SU-DHL-6 (cell line): ENCODE data around the gene FUT8.

ENCODE experiments used
- H2AFZ ChIP-seq: fragments of 200-600 bp; sonication (generic); 2 replicates; pipeline ENCODE4 v1.6.1; 2014; ENCODE audit warnings: low read depth, mild to moderate bottlenecking, moderate library complexity, mixed read lengths, antibody characterized with exemption, low read length; ENCODE audit not compliant: severe bottlenecking
- H3F3A ChIP-seq: fragments of 200-600 bp; shearing (Covaris generic); 2 replicates; pipeline ENCODE4 v1.6.0; 2016; ENCODE audit warnings: antibody characterized with exemption, mild to moderate bottlenecking; ENCODE audit not compliant: insufficient read depth
- H3K27ac ChIP-seq: fragments of 200-600 bp; sonication (generic); 2 replicates; pipeline ENCODE4 v1.5.1; 2016; ENCODE audit warnings: low read depth, mild to moderate bottlenecking, low read length, moderate library complexity, mixed read lengths
- H3K27me3 ChIP-seq: fragments of 200-600 bp; sonication (generic), shearing (Covaris generic); 2 replicates; pipeline ENCODE4 v1.6.0; 2014; ENCODE audit warnings: mild to moderate bottlenecking, low read length
- H3K36me3 ChIP-seq: fragments of 200-600 bp; sonication (generic); 2 replicates; pipeline ENCODE4 v1.6.1; 2014; ENCODE audit warnings: mild to moderate bottlenecking, low read length, mixed read lengths
- H3K4me2 ChIP-seq: fragments of 300-600, 200-600 bp; shearing (Covaris generic), sonication (generic); 2 replicates; pipeline ENCODE4 v1.6.0; 2014; ENCODE audit warnings: low read length, low read depth, mild to moderate bottlenecking; ENCODE audit not compliant: poor library complexity, severe bottlenecking
- H3K4me3 ChIP-seq: fragments of 200-600 bp; sonication (generic); 2 replicates; pipeline ENCODE4 v1.5.1; 2014; ENCODE audit warnings: antibody characterized with exemption, low read length, mild to moderate bottlenecking, mixed read lengths; ENCODE audit not compliant: insufficient read depth, poor library complexity, severe bottlenecking
- H3K79me2 ChIP-seq: fragments of 200-600 bp; sonication (generic); 2 replicates; pipeline ENCODE4 v1.6.1; 2014; ENCODE audit warnings: mild to moderate bottlenecking, low read length, moderate library complexity; ENCODE audit not compliant: insufficient read depth
- H3K9ac ChIP-seq: fragments of 200-600 bp; sonication (generic); 2 replicates; pipeline ENCODE4 v1.7.0; 2014; ENCODE audit warnings: mild to moderate bottlenecking, low read length
- H3K9me2 ChIP-seq: fragments of 200-600 bp; sonication (generic); replicated peaks from 2 replicates; pipeline ENCODE4 v1.6.1; 2014; ENCODE audit warnings: low read length; ENCODE audit not compliant: insufficient read depth
- H3K9me3 ChIP-seq: fragments of 200-600 bp; sonication (generic); 2 replicates; pipeline ENCODE4 v1.6.1; 2014; ENCODE audit warnings: low read length, mixed read lengths; ENCODE audit not compliant: insufficient read depth
- H4K20me1 ChIP-seq: fragments of 200-600 bp; sonication (generic); 2 replicates; pipeline ENCODE4 v1.6.1; 2014; ENCODE audit warnings: low read depth, mild to moderate bottlenecking, antibody characterized with exemption, low read length, moderate library complexity, mixed read lengths
- EZH2phosphoT487 ChIP-seq: fragments of 200-600 bp; sonication (generic), shearing (Covaris generic); conservative IDR thresholded peaks from 2 replicates; pipeline ENCODE4 v1.6.1; 2018; ENCODE audit warnings: mild to moderate bottlenecking, antibody characterized with exemption, low read length, moderate library complexity, mixed read lengths
- TF ChIP-seq, protein P1 (sequence below): fragments of 200-600 bp; sonication (generic); IDR thresholded peaks from one replicate; pipeline ENCODE4 v1.5.1; 2017; ENCODE audit warnings: antibody characterized with exemption, mild to moderate bottlenecking, low read length, moderate library complexity; ENCODE audit not compliant: insufficient read depth, poor library complexity, severe bottlenecking

The FUT8 gene

GRCh38 chr14:65476942-65477318 lies 64.4 kb downstream of the FUT8 start:
- peaks cover 10% of the 10 kb centered on the region; the same call in 1 of the 2 replicates for H4K20me1 ChIP-seq
- no peaks in the 10 kb centered on the region for H3K9me2 ChIP-seq
- H3K36me3 ChIP-seq, result 0 out of 2 replicates have a peak, but pooled peaks cover 8% of the 10 kb centered on the region
- H3K4me2 ChIP-seq, result no peak overlapping the region
- no peak overlapping the region for H3K4me3 ChIP-seq
- TF ChIP-seq, protein P1, sequence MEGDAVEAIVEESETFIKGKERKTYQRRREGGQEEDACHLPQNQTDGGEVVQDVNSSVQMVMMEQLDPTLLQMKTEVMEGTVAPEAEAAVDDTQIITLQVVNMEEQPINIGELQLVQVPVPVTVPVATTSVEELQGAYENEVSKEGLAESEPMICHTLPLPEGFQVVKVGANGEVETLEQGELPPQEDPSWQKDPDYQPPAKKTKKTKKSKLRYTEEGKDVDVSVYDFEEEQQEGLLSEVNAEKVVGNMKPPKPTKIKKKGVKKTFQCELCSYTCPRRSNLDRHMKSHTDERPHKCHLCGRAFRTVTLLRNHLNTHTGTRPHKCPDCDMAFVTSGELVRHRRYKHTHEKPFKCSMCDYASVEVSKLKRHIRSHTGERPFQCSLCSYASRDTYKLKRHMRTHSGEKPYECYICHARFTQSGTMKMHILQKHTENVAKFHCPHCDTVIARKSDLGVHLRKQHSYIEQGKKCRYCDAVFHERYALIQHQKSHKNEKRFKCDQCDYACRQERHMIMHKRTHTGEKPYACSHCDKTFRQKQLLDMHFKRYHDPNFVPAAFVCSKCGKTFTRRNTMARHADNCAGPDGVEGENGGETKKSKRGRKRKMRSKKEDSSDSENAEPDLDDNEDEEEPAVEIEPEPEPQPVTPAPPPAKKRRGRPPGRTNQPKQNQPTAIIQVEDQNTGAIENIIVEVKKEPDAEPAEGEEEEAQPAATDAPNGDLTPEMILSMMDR, result no peak
- TF ChIP-seq EZH2phosphoT487, result no peak
- H2AFZ ChIP-seq, result no peak overlapping the region
- no peak overlapping the region for H3K27ac ChIP-seq
- no peaks in the 10 kb centered on the region for H3K27me3 ChIP-seq
- H3K9ac ChIP-seq, result no peak overlapping the region
- no peaks in the 10 kb centered on the region for H3F3A ChIP-seq
- H3K79me2 ChIP-seq, result peaks cover 65% of the 10 kb centered on the region
- H3K9me3 ChIP-seq, result no peaks in the 10 kb centered on the region

- Histone ChIP-seq H3F3A (no peaks in the 10 kb centered on the region), H3K9ac (no peak overlapping the region), H3K27me3 (no peaks in the 10 kb centered on the region), H3K79me2 (peaks cover 73% of the 10 kb centered on the region), H3K4me3 (no peak overlapping the region), H2AFZ (no peak overlapping the region), H3K36me3 (0 out of 2 replicates have a peak, but pooled peaks cover 7% of the 10 kb centered on the region), H4K20me1 (peaks cover 11% of the 10 kb centered on the region; the same call in 1 of the 2 replicates), H3K4me2 (no peak overlapping the region), H3K9me3 (no peaks in the 10 kb centered on the region), H3K9me2 (no peaks in the 10 kb centered on the region), H3K27ac (no peak overlapping the region)
- TF ChIP-seq EZH2phosphoT487, result no peak
- TF ChIP-seq, protein P1, result no peak
Measured at GRCh38 chr14:65478017-65478416, 65.5 kb downstream of the FUT8 start.

DNA sequence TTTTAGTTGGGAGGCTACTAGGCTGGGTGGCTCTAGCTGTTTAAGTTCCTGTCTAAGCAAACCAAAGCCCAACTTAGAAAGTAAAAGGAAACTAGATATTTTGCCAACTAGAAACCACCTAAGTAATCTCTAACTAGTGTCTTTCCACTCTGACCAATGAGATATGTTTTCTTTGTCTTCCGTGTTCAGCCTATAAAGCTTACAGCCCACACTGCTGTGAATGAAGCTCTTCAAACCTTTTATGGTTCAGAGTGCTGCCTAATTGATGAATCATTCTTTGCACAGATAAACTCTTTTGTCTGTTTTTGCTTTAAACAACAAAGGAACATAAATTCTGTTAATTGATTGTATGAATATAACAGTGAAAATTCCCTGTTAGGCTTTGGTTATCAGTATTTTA lies 66.1 kb downstream of the FUT8 start:
- Histone ChIP-seq H4K20me1 (0 out of 2 replicates have a peak, but pooled peaks cover 7% of the 10 kb centered on the region), H3K27ac (no peak overlapping the region), H3K9me3 (no peaks in the 10 kb centered on the region), H3K79me2 (peaks cover 71% of the 10 kb centered on the region), H3K27me3 (no peaks in the 10 kb centered on the region), H3K4me3 (no peak overlapping the region), H3F3A (no peaks in the 10 kb centered on the region), H3K4me2 (no peak overlapping the region), H3K9ac (no peak overlapping the region), H3K36me3 (0 out of 2 replicates have a peak, but pooled peaks cover 5% of the 10 kb centered on the region), H3K9me2 (no peaks in the 10 kb centered on the region), H2AFZ (no peak overlapping the region)
- TF ChIP-seq EZH2phosphoT487, result no peak

GRCh38 chr14:65479386-65479785 lies 66.9 kb downstream of the FUT8 start:
- Histone ChIP-seq H3K27ac (no peak overlapping the region), H3K36me3 (0 out of 2 replicates have a peak, but pooled peaks cover 5% of the 10 kb centered on the region), H3K4me2 (no peak overlapping the region), H2AFZ (no peak overlapping the region), H3K79me2 (peaks cover 75% of the 10 kb centered on the region), H3K9me3 (no peaks in the 10 kb centered on the region), H3K27me3 (no peaks in the 10 kb centered on the region), H4K20me1 (0 out of 2 replicates have a peak, but pooled peaks cover 7% of the 10 kb centered on the region), H3K4me3 (no peak overlapping the region), H3K9me2 (no peaks in the 10 kb centered on the region), H3F3A (no peaks in the 10 kb centered on the region), H3K9ac (no peak overlapping the region)
- TF ChIP-seq, protein P1, result no peak
- TF ChIP-seq EZH2phosphoT487, result no peak
